GM18526 (cell line): Measurements from ENCODE around the gene CTTN.

Source experiments
- POLR2A ChIP-seq: IDR thresholded peaks from 3 replicates; pipeline ENCODE4 v1.6.1; 2011; ENCODE audit not compliant: insufficient read length; ENCODE audit errors: extremely low read depth

The CTTN gene

DNA sequence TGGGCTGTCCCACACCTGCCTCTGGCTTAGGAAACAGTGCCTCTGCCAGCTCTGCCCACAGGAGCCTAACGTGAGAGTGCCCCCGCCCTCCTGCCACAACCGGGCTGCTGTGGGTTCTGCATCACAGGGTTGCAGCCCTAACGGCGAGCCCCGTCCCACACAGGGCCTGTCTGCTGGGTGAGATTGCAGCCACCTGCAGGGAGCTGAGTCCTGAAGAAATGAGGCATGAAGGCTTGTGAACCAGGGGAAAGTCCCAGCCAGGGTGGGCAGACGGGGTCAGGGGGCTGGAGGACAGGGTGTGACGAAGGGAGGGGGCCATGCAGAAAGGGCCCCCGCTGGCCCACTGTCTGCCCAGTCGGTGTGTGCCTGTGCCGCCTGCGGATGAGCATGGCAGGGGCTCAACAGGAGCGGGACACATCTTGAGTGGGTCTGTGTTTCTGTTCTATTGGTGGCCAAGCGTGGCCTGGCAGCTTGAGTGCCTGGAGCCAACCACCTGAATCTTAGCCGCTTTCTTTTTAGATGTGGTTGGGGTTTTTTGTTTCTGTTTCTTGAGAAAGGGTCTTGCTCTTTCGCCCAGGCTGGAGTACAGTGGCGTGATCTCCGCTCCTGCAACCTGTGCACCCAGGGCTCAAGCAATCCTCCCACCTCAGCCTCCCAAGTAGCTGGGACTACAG lies 38.9 kb downstream of the CTTN start:
- TF ChIP-seq POLR2A, result no peak

DNA sequence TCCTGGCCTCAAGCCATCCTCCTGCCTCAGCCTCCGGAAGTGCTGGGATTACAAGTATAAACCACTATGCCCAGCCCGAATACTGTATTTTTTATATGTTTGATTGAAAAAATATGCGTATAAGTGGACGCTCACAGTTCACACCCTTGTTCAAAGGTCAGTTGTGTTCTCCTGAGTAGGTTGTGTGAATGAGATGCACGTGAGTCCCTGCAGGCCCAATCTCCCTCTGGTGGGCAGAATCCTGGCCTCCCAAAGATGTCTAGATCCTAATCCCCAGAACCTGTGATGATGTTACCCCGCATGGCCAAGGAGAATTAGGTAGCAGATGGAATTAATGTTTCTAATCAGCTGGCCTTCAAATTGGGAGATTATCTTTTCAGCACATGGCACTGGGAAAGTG lies 41.9 kb downstream of the CTTN start:
- no peak for TF ChIP-seq POLR2A

DNA sequence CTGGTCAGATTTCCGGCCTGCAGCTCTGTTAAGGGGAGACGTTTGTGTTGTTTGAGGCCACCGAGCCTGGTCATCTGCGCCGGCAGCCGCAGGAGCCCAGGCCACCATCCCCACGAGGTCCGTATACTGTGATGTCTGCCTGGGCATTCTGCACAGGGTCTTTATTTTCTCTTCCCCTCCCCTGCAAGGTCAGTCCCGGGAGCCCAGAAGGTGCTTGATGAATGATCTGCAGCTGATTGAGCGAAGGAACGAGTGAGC lies 45.4 kb downstream of the CTTN start:
- TF ChIP-seq POLR2A, result no peak

DNA sequence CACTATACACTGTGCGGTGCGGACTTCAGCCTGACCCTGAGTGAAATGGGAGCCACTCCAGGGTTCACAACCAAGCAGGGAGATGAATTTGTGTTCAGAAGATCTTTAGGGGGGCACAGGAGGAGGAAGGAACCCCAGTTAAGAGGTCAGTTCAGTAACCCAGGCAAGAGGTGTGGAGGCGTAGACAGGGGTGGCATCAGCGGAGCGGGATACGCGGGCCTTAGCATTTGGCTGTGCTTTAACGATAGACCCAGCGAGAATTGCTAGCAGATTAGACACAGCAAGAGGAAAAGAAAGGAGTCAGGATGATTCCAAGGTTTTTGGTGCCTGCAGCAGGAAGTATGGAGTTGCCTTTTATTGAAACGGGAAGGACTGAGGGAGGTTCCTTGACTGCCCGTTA lies 46.8 kb downstream of the CTTN start:
- TF ChIP-seq POLR2A, result no peak

GRCh38 chr11:70445605-70446004 lies 47.3 kb downstream of the CTTN start:
- no peak for TF ChIP-seq POLR2A

DNA sequence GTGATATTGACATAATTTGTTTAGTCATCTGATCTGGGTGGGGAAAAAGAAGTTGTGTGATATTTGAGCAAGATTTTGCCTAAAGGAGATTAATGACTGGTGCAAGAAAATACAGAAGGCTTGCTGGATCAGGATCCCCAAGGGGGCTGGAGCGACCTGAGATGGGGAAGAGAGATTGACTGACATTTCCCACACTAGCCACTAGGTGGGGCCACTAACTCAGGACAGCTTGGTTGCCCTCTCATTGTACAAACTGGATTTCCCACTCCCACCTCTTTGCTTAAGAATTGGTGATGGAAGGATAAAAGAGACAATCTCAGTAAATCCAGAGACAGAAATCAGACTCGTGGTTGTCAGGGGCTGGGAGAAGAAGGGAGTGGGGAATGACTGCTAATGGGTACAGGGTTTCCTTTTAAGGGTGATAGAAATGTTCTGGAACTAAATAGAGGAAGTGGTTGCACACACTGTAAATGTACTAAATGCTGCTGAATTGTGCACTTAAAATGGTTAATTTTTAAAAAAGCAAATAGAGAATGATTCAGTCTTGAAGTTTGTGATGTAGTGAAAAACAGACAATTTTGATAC lies 50.7 kb downstream of the CTTN start:
- no peak for TF ChIP-seq POLR2A

DNA sequence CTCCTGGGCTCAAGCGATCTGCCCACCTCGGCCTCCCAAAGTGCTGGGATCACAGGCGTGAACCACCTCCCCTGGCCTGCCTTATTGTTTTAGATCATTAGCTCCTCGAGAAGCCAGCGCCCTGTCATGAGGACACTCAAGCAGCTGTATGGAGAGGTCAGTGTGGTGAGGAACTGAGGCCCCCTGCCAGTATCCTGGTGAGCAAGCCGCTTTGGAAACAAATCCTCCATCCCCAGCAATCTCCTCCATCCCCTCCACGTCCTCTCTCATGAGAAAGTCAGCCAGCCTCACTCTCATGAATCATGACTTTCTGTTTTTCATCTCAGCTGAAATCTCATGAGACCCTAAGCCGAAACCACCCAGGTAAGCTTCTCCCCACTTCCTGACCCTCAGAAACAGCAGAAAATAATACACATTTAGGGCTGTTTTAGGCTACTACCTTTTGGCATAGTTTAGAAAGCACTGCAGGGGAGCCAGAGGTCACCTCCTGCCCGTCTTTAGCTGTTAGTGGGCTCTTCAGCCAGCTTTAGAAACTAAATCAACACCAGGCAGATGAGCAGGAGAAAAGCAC lies 56.0 kb downstream of the CTTN start:
- no peak for TF ChIP-seq POLR2A

DNA sequence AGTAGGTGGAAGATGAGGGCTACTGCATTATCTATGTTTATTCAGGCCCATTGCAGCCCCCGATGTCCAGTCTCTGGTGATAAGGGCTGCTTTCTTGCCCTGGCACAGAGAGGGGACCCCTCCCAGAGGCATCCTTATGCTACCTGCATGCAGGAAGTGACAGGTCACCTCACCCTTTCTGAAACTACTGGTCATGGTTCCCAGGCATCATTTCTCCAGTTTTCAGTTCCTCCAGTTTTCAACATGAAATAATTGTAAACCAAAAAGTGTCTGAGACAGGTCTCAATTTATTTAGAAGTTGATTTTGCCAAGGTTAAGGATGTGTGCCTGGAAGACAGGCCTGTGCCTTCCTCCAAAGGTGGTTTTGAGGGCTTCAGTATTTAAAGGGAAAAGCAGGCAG lies 57.0 kb downstream of the CTTN start:
- no peak for TF ChIP-seq POLR2A

DNA sequence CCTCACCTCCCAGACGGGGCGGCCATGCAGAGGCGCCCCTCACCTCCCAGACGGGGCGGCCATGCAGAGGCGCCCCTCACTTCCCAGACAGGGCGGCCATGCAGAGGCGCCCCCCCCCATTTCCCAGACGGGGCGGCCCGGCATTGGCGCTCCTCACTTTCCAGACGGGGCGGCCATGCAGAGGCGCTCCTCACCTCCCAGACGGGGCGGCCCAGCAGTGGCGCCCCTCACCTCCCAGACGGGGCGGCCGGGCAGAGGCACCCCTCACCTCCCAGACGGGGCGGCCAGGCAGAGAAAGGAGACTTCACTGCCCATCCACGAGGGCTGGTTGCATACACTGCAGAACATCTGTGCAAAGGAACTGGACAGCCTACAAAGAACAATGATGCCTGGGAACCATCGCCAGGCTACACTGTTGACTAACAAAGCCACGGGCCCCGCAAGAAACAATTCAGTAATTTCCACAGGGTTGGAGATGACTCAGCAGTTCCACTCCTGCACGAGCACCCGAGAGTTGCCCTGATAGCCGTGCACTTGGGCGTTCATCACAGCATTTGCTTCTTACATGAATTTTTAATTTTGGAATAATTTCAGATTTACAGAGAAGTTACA lies 58.7 kb downstream of the CTTN start:
- TF ChIP-seq POLR2A, result no peak

- TF ChIP-seq POLR2A, result no peak
These were observed 60.4 kb downstream of the CTTN start for GRCh38 chr11:70458736-70459135.

GRCh38 chr11:70460111-70460510 lies 61.8 kb downstream of the CTTN start:
- no peak for TF ChIP-seq POLR2A

- TF ChIP-seq POLR2A, result no peak
These were observed 62.6 kb downstream of the CTTN start for GRCh38 chr11:70460964-70461363.

DNA sequence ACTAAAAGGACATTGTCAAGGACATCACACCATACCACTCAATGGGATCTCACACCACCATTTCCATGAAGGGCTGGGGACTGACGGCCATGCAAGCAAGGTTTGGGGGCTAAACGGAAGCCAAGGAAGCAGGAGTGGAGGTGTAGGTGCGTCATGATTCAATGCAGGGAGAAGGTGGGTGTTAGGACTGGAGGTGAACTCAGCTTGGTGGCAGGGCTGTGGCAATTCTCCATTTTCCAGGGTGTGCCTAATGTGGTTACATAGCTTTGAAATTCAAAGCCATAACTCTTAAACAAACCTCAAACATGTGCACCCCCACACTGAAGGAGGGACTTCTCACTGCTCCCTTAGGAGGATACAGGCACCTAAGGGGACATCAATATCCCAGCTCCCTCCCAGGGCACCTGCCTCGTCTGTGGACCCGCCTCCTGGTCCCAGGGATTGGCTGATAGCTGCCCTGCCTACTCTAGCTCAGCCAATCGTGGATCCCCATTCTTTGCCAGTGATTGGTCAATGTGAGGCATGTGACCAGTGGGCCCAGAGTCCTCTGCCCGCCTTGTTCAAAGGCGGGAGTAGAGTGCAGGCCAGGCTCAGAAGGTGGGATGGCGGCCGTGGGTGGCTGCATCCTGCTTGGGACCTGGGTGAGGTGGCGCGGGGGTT lies 64.6 kb downstream of the CTTN start:
- TF ChIP-seq POLR2A, result no peak

- TF ChIP-seq POLR2A, result no peak
These were observed 65.3 kb downstream of the CTTN start for GRCh38 chr11:70463478-70464255.
